Body of pancreas (tissue), 4 donors: ENCODE measurements around the gene PPP1R3C. TPM values are rescaled to one million over a fixed set of nuclear protein-coding genes. Genes with fewer than 3 reads are reported as not detected.

ENCODE experiments used
- ATAC-seq: fragments of 150-250 bp; one replicate; pipeline ENCODE4 v1.9.1; 2016
- DNase-seq, 4 donors: peaks; one replicate each; pipeline ENCODE4 v3.0.0-alpha.2; 2019
- H3K27ac ChIP-seq, 4 donors: fragments of 200-600 bp; sonication (generic); 1 replicate in 3 of 4; 2 replicates in 1 of 4; pipeline versions ENCODE4 v1.5.1 to v1.6.1; 2016 to 2019; ENCODE audit warnings: mild to moderate bottlenecking in 1 of 4, mixed read lengths in 1 of 4, moderate library complexity in 1 of 4
- H3K27me3 ChIP-seq, 2 donors: fragments of 200-600 bp; sonication (generic); one replicate each; pipeline ENCODE4 v1.6.0; 2016; ENCODE audit warnings: mild to moderate bottlenecking in 1 of 2
- H3K36me3 ChIP-seq, 2 donors: fragments of 200-600 bp; sonication (generic); replicated peaks in 1 of 2; 2 replicates each; pipeline ENCODE4 v1.5.1; 2016; ENCODE audit warnings: low read depth in 2 of 2; ENCODE audit not compliant: insufficient read depth in 1 of 2
- H3K4me1 ChIP-seq: fragments of 200-600 bp; sonication (generic); one replicate; pipeline ENCODE4 v1.6.0; 2016
- H3K4me3 ChIP-seq, 2 donors: fragments of 200-600 bp; sonication (generic); 1 replicate in 1 of 2; 2 replicates in 1 of 2; pipeline ENCODE4 v1.5.1; 2016 to 2019
- H3K9me3 ChIP-seq, 3 donors: fragments of 200-600 bp; sonication (generic); 1 replicate in 2 of 3; 2 replicates in 1 of 3; pipeline ENCODE4 v1.5.1; 2016
- POLR2A ChIP-seq, 3 donors: fragments of 450-650 bp; IDR thresholded peaks; one replicate each; pipeline ENCODE4 v1.6.1; 2016; ENCODE audit warnings: antibody characterized with exemption in 3 of 3, mild to moderate bottlenecking in 2 of 3
- WGBS, 2 donors: methylation state at CpG; one replicate each; pipeline ENCODE4 v1.1.5; 2017; 5-methylcytosine and 5-hydroxymethylcytosine counted together
- intact Hi-C: fragments of 100-400 bp; cut with DNase I; formaldehyde crosslinking; loops from one replicate; pipeline ENCODE4 v1.15.1; 2023
- total RNA-seq, 2 donors: library from RNA; depleted of rRNA; stranded (reverse); fragments of >200 nt; gene quantifications; one replicate each; pipeline ENCODE4 v1.1.0, GENCODE V29; 2016
- TF ChIP-seq, protein P1 (sequence below), 7 experiments: fragments of 450-650 bp in 4 of 7; fragments of 200-600 bp in 3 of 7; sonication (generic) in 3 of 7; IDR thresholded peaks; one replicate each; pipeline ENCODE4 v1.5.1; 2016 to 2019; ENCODE audit warnings: antibody characterized with exemption in 7 of 7

Gene PPP1R3C
- total RNA-seq, 2 donors from 2014 or later: 9.6 to 15.6 TPM

- H3K4me3 ChIP-seq: no peak overlapping the region
- DNase-seq (no peak), ATAC-seq (no peak)
- TF ChIP-seq POLR2A (IDR thresholded peaks at IDR 0.05): no peak
- TF ChIP-seq, protein P1, sequence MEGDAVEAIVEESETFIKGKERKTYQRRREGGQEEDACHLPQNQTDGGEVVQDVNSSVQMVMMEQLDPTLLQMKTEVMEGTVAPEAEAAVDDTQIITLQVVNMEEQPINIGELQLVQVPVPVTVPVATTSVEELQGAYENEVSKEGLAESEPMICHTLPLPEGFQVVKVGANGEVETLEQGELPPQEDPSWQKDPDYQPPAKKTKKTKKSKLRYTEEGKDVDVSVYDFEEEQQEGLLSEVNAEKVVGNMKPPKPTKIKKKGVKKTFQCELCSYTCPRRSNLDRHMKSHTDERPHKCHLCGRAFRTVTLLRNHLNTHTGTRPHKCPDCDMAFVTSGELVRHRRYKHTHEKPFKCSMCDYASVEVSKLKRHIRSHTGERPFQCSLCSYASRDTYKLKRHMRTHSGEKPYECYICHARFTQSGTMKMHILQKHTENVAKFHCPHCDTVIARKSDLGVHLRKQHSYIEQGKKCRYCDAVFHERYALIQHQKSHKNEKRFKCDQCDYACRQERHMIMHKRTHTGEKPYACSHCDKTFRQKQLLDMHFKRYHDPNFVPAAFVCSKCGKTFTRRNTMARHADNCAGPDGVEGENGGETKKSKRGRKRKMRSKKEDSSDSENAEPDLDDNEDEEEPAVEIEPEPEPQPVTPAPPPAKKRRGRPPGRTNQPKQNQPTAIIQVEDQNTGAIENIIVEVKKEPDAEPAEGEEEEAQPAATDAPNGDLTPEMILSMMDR (IDR thresholded peaks at IDR 0.05): no peak
- intact Hi-C loops: no loop called here
- H3K27ac ChIP-seq: peak overlapping the region in 1 of 4 donors; percentile 71
- no peaks in the 10 kb centered on the region for H3K36me3 ChIP-seq
- H3K9me3 ChIP-seq: no peaks in the 10 kb centered on the region
- no peaks in the 10 kb centered on the region for H3K27me3 ChIP-seq
- H3K4me1 ChIP-seq: peaks cover 53% of the 10 kb centered on the region
Observed at GRCh38 chr10:91605968-91606367, 26.9 kb downstream of the PPP1R3C start.

DNA sequence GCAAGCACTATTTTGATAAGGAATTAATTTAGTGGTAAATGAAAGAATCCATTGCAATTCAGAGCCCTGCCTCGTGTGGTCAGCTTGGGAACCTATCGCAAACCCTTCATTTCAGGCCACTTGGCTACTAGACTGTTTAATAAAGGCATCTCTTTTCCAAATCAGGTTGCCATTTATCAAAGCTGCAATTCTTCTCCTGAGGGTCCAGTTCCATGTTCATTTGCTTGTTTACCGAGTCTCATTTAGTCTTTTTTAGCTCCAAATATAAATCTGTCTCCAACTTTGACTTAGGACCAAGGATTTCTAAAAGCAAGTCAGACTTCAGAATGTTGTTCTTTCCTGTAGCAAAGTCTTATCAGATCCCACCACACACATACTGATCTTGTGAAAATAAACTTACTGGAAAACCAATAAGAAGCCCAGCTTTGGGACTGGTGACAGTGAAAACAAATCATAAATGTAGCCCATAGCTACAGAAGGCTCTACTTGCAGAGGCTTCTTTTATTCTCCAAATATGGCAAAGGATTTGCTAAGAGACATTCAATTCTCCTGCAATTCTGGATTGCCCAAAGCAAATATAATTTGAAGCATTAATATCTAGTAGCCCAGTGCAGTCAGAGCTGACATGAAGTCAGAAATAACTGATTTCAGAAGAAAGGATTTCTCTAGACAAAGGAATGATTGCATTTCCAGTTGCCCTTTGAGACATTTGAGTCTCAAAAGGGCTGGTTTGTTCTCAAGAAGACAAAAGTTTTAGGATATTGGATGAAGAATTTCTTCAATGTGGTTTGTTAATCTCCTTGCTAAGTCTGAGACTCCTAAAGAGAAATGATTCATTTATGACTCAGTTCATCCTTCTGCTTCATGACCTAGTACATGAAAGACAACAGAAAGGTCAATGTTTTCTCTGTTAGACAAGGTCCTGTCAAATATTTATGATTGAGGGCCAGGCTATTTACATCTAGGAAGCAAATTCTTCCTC lies 28.0 kb downstream of the PPP1R3C start:
- WGBS, 2 donors: 54 to 57% methylated on average over 3 of the region's 3 CpGs
- no peaks in the 10 kb centered on the region for H3K36me3 ChIP-seq
- H3K4me3 ChIP-seq: no peak overlapping the region
- DNase-seq (no peak), ATAC-seq (no peak)
- H3K27ac ChIP-seq: peak overlapping the region in 3 of 4 donors; percentile 25 to 71 (median 70)
- intact Hi-C loops: no loop called here
- no peaks in the 10 kb centered on the region for H3K9me3 ChIP-seq
- no peak for TF ChIP-seq POLR2A (IDR thresholded peaks at IDR 0.05)
- TF ChIP-seq, protein P1 (IDR thresholded peaks at IDR 0.05): peak in 3 of 7 experiments; percentile 5 to 18 (median 8)
- H3K4me1 ChIP-seq: peaks cover 53% of the 10 kb centered on the region
- H3K27me3 ChIP-seq: no peaks in the 10 kb centered on the region

GRCh38 chr10:91603931-91604331 lies 28.9 kb downstream of the PPP1R3C start:
- H3K4me3 ChIP-seq: no peak overlapping the region
- H3K9me3 ChIP-seq: no peaks in the 10 kb centered on the region
- intact Hi-C loops: no loop called here
- DNase-seq (peak in 3 of 4 donors; percentile 31 to 50 (median 34)), ATAC-seq (peak; percentile 72)
- peaks cover 44% of the 10 kb centered on the region for H3K4me1 ChIP-seq
- H3K27ac ChIP-seq: peak overlapping the region in 3 of 4 donors; percentile 25 to 71 (median 70)
- TF ChIP-seq POLR2A (IDR thresholded peaks at IDR 0.05): no peak
- TF ChIP-seq, protein P1 (IDR thresholded peaks at IDR 0.05): no peak
- no peaks in the 10 kb centered on the region for H3K36me3 ChIP-seq
- 43 to 63% methylated on average over 5 of the region's 5 CpGs for WGBS, 2 donors
- no peaks in the 10 kb centered on the region for H3K27me3 ChIP-seq

DNA sequence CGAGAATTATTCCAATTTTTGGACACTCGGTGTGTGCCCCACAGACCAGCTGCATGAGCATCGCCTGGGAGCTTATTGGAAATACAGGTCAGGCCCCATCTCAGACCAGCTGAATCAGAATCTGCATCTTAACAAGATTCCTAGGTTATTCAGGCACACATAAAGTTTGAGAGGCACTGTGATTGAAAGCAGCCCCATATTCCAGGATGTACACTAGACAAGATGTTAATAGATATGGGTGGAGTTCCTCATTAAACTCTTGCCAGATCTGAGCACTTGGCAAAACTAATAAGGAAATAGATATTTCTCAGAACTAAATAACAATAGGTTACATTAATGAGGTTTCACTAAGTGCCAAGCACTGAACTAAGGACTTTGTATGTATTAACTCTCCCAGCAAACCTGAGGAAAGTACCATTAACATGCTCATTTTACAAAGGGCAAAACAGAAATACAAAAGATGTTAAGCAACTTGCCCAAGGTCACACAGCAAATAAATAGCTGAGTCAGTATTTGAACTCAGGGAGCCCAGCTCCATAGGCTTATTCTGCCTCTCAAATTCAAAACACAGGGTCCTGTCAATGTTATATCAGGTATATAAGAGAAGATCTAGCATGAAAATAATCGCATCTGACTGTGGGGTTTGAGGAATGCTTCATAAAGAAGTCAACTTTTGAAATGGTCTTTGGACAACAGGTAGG lies 29.9 kb downstream of the PPP1R3C start:
- Histone ChIP-seq H3K4me1 (peaks cover 39% of the 10 kb centered on the region), H3K27ac (peak overlapping the region in 3 of 4 donors; percentile 25 to 71 (median 70)), H3K36me3 (no peaks in the 10 kb centered on the region), H3K27me3 (no peaks in the 10 kb centered on the region), H3K9me3 (no peaks in the 10 kb centered on the region), H3K4me3 (no peak overlapping the region)
- DNase-seq: no peak
- TF ChIP-seq, protein P1 (IDR thresholded peaks at IDR 0.05): no peak
- no peak for TF ChIP-seq POLR2A (IDR thresholded peaks at IDR 0.05)
- WGBS, 2 donors: 69 to 84% methylated on average over 4 of the region's 4 CpGs
- no peak for ATAC-seq
- intact Hi-C loops: no loop called here
